ENCODE data around the gene SLC15A1.

- TF ChIP-seq CTCF (IDR thresholded peaks at IDR 0.05; ENCODE audit: insufficient read depth, low read length, poor library complexity, severe bottlenecking) = no peak
- TF ChIP-seq EZH2phosphoT487 (conservative IDR thresholded peaks at IDR 0.05; ENCODE audit: low read length) = no peak
These were observed 42.7 kb upstream of the SLC15A1 start for GRCh38 chr13:98795220-98795619.
